Keratinocyte (primary cell): ENCODE results near the gene ATP5IF1. TPM values are rescaled to one million over a fixed set of nuclear protein-coding genes. Genes with fewer than 3 reads are reported as not detected.
A peak's percentile ranks its signal among the peaks of the same experiment; 100 is the strongest.

ENCODE experiments used
- DNase-seq: peaks from one replicate; pipeline ENCODE4 v3.0.0-alpha.2; 2011; ENCODE audit warnings: low read depth, missing footprints, low spot score
- FAIRE-seq: peaks from 2 replicates; lab custom pipeline; 2011; peaks lifted over from hg19 to GRCh38; lab: Jason Lieb, UNC
- H2AFZ ChIP-seq: 2 replicates; pipeline ENCODE4 v1.6.0; 2012; ENCODE audit warnings: low read length, control low read depth, inconsistent platforms; ENCODE audit not compliant: control insufficient read depth
- H3K27ac ChIP-seq: 2 replicates; pipeline ENCODE4 v1.5.1; 2011; ENCODE audit warnings: low read length; ENCODE audit not compliant: control insufficient read depth, insufficient read depth
- H3K27me3 ChIP-seq: 3 replicates; pipeline ENCODE4 v1.6.0; 2011; ENCODE audit warnings: low read length; ENCODE audit not compliant: control insufficient read depth, insufficient read depth; ENCODE audit errors: extremely low read depth
- H3K36me3 ChIP-seq, 2 experiments: 2 replicates in 1 of 2; 3 replicates in 1 of 2; pipeline ENCODE4 v1.5.1; 2011; ENCODE audit warnings: low read length in 2 of 2, mild to moderate bottlenecking in 1 of 2; ENCODE audit not compliant: control insufficient read depth in 2 of 2, insufficient read depth in 2 of 2; ENCODE audit errors: extremely low read depth in 1 of 2
- H3K4me1 ChIP-seq: 3 replicates; pipeline ENCODE4 v1.5.1; 2011; ENCODE audit warnings: low read length; ENCODE audit not compliant: control insufficient read depth, insufficient read depth; ENCODE audit errors: extremely low read depth
- H3K4me2 ChIP-seq: 3 replicates; pipeline ENCODE4 v1.6.0; 2011; ENCODE audit warnings: low read depth, low read length; ENCODE audit not compliant: control insufficient read depth, insufficient read depth; ENCODE audit errors: extremely low read depth
- H3K4me3 ChIP-seq, 3 experiments: fragments of 200-600 bp in 1 of 3; sonication (generic) in 1 of 3; 2 replicates in 2 of 3; 3 replicates in 1 of 3; pipeline ENCODE4 v1.5.1; 2011 to 2016; ENCODE audit warnings: low read length in 3 of 3, mild to moderate bottlenecking in 3 of 3, control low read depth in 2 of 3, inconsistent platforms in 1 of 3, low read depth in 1 of 3, mixed read lengths in 1 of 3, mixed run types in 1 of 3, moderate library complexity in 1 of 3; ENCODE audit not compliant: control insufficient read depth in 2 of 3, insufficient read depth in 2 of 3; ENCODE audit errors: extremely low read depth in 1 of 3
- H3K79me2 ChIP-seq: 2 replicates; pipeline ENCODE4 v1.6.0; 2012; ENCODE audit warnings: low read length; ENCODE audit not compliant: control insufficient read depth, insufficient read depth
- H3K9ac ChIP-seq: 3 replicates; pipeline ENCODE4 v1.6.0; 2011; ENCODE audit warnings: low read length; ENCODE audit not compliant: control insufficient read depth, insufficient read depth; ENCODE audit errors: extremely low read depth
- H3K9me1 ChIP-seq: 3 replicates; pipeline ENCODE4 v1.6.0; 2011; ENCODE audit warnings: low read length; ENCODE audit not compliant: control insufficient read depth, insufficient read depth; ENCODE audit errors: extremely low read depth
- H3K9me3 ChIP-seq: 2 replicates; pipeline ENCODE4 v1.5.1; 2012; ENCODE audit warnings: low read depth, low read length; ENCODE audit not compliant: control insufficient read depth
- H4K20me1 ChIP-seq: 3 replicates; pipeline ENCODE4 v1.6.0; 2011; ENCODE audit warnings: low read length; ENCODE audit not compliant: control insufficient read depth, insufficient read depth; ENCODE audit errors: extremely low read depth
- CTCF ChIP-seq, 3 experiments: IDR thresholded peaks in 1 of 3; conservative IDR thresholded peaks in 1 of 3; optimal IDR thresholded peaks in 1 of 3; 2 replicates in 2 of 3; 3 replicates in 1 of 3; pipeline versions ENCODE3 to v1.5.1; 2011; ENCODE audit warnings: low read length in 3 of 3, mild to moderate bottlenecking in 3 of 3, moderate library complexity in 2 of 3, control low read depth in 1 of 3, inconsistent platforms in 1 of 3; ENCODE audit not compliant: insufficient read depth in 2 of 3; ENCODE audit errors: extremely low read depth in 1 of 3
- EZH2 ChIP-seq: IDR thresholded peaks from one replicate; pipeline ENCODE4 v1.6.1; 2012; ENCODE audit warnings: inconsistent platforms, mild to moderate bottlenecking, low read length, moderate library complexity
- dilution Hi-C: fragments of 300-500 bp; cut with MboI; formaldehyde crosslinking; loops from one replicate; pipeline ENCODE4 v1.7.0; 2020; ENCODE audit warnings: low sequenced_read_pairs; ENCODE audit not compliant: extremely low pct_ligation_motif_present
- polyA plus RNA-seq, 5 experiments: library from polyadenylated mRNA; depleted of rRNA in 3 of 5; stranded (reverse) in 3 of 5; stranded (forward) in 1 of 5; unstranded in 1 of 5; fragments of >200 nt; gene quantifications; 1 replicate in 1 of 5; 2 replicates in 3 of 5; 3 replicates in 1 of 5; pipeline versions ENCODE4 v1.2.1 to v1.2.3, GENCODE V29; 2011 to 2012; ENCODE audit warnings: missing spikeins in 2 of 5, low read depth in 1 of 5, low replicate concordance in 1 of 5

Gene ATP5IF1
- polyA plus RNA-seq, 1 donor (not counting 4 experiments of a cell fraction or from before 2014, with no cell fraction given): 332 TPM

DNA sequence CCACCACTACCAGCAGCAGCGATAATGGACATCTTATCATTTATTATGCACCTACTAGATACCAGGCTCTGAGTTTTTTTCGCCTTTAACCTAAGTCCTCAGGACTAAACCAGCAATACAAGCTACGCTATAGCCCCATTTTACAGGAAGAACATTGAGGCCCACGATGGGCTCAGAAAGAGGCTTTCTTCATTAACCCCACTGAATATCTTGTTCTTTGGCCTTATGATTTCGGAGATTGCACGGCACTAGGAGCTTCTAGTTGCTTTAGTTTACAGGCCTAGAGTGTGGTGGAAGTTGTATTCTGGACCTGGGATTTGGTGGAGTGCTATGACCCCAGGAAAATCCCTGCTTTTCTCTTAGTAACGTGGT, 24.9 kb downstream of the ATP5IF1 start:
- dilution Hi-C loops: no loop called here
- Histone ChIP-seq H3K27me3 (no peaks in the 10 kb centered on the region), H3K9me1 (peaks cover 10% of the 10 kb centered on the region), H3K4me3 (peak overlapping the region; percentile 95 to 100 (median 97)), H3K27ac (peak overlapping the region; percentile 27), H3K4me1 (peaks cover 25% of the 10 kb centered on the region), H3K36me3 (peaks cover 1 to 31% of the 10 kb centered on the region in 2 experiments), H3K9me3 (no peaks in the 10 kb centered on the region), H2AFZ (no peak overlapping the region), H3K79me2 (peaks cover 63% of the 10 kb centered on the region), H4K20me1 (peaks cover 34% of the 10 kb centered on the region), H3K9ac (peak overlapping the region; percentile 92), H3K4me2 (peak overlapping the region; percentile 96)
- no peak for FAIRE-seq
- TF ChIP-seq CTCF (optimal IDR thresholded peaks at IDR 0.05 in 1 of 3, IDR thresholded peaks at IDR 0.05 in 1 of 3, conservative IDR thresholded peaks at IDR 0.05 in 1 of 3; ENCODE audit: extremely low read depth in 1 of 3, insufficient read depth in 2 of 3, low read length in 3 of 3) (no peak), EZH2 (no peak)
- no peak for DNase-seq

DNA sequence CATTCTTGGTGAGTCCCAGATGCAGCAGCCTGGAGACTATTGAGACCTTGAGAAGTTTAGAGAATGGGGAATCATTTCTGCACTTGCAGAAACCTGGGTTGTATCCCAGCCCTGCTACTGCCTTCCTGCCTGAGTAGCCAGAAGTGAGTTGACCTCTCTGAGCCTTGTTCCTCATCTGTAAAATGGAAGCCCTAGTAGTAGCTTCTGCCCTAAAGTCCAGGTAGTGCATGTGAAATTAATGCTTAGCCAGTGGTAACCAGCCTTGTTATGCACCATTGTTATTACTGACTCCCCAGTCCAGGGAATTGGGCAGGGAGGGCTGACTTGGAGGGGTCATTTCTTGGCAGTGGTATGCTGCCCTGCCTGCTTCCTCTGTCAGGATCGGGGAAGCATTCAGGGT, 29.0 kb downstream of the ATP5IF1 start:
- Histone ChIP-seq H3K79me2 (peaks cover 91% of the 10 kb centered on the region), H3K4me2 (no peak overlapping the region), H3K9ac (no peak overlapping the region), H4K20me1 (peaks cover 60% of the 10 kb centered on the region), H3K36me3 (peaks cover 3 to 47% of the 10 kb centered on the region in 2 experiments), H3K4me1 (peaks cover 15% of the 10 kb centered on the region), H3K27ac (no peak overlapping the region), H3K9me1 (peaks cover 10% of the 10 kb centered on the region), H2AFZ (no peak overlapping the region), H3K27me3 (no peaks in the 10 kb centered on the region), H3K4me3 (no peak overlapping the region), H3K9me3 (no peaks in the 10 kb centered on the region)
- FAIRE-seq (no peak), DNase-seq (no peak)
- dilution Hi-C loops: no loop called here
- TF ChIP-seq CTCF (optimal IDR thresholded peaks at IDR 0.05 in 1 of 3, IDR thresholded peaks at IDR 0.05 in 1 of 3, conservative IDR thresholded peaks at IDR 0.05 in 1 of 3; ENCODE audit: extremely low read depth in 1 of 3, insufficient read depth in 2 of 3, low read length in 3 of 3) (no peak), EZH2 (no peak)
